ENCODE measurements around the gene IRX3. TPM values are rescaled to one million over a fixed set of nuclear protein-coding genes. Genes with fewer than 3 reads are reported as not detected.

Gene IRX3
- 1 to 10 TPM; 5.0 to 6.2 TPM for total RNA-seq
- long read RNA-seq, result 0 reads

GRCh38 chr16:54286366-54287130, at the start of gene IRX3:
TSS of gene IRX3 (minus strand) at chr16:54286787. CDS start at chr16:54286050, 737 bp downstream.
- DNase-seq (peak; percentile 91), ATAC-seq (peak; percentile 79 to 85)
- intact Hi-C loops (cut with DNase I), result loop anchor here (10.0 kb wide), 3 partner anchors 218 to 648 kb away; partner anchors contain the start of gene IRX5 (in 2 of the 2)

- DNase-seq (no peak), ATAC-seq (no peak)
- intact Hi-C loops (cut with DNase I), result no loop called here
These were observed 48.6 kb upstream of the IRX3 start for GRCh38 chr16:54335230-54335629.

DNA sequence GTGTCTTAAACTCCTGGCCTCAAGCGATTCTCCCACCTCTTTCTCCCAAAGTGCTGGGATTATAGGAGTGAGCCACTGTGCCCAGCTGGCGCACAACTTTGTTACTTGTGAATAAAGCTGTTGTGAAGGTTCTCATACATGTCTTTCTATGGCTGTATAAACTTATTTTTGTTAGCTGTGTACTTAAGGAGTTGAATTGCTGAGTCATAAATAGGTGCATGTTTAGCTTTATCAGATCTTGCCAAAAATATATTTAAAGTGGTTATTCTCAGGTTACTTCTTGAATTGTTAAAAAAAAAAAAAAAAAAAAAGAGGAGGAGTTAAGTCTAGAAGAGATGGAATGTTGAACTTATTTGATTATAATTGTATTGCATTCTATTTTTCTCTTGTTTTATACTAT, 47.6 kb upstream of the IRX3 start:
- intact Hi-C loops (cut with DNase I), result no loop called here
- no peak for DNase-seq
- ATAC-seq, result no peak

DNA sequence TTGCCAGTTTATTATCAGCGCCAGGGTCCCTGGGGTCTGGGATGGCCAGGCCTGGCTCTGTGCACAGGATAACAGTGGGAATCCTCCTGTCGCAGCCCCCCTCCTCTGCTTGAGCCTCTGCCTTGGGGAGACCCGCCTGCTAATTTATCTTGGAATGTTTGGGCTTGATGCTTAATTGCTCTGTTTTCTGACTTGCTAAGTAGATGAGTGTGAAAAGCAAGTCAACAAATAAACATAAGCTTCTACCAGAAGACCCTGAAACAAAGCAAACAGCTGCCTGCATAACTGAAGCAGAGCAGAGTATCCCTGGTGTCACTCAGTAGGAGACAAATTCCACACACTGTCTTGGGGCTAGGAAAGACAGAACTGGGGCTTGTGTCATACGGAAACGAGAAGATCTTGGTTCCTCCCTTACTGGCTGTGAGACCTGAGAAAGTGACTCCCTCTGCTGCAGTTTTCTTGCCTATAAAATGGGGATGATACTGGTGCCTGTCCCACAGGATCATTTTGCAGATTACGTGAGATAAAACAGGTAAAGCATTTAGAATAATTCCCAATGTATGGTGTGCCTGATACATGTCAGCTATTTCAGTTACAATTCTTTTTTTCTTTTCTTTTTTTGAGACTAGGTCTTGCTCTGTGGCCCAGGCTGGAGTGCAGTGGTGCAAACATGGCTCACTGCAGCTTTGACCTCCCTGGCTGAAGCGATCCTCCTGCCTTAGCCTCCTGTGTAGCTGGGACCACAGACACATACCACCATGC, 44.8 kb upstream of the IRX3 start:
- intact Hi-C loops (cut with DNase I), result no loop called here
- no peak for DNase-seq
- ATAC-seq, result no peak

DNA sequence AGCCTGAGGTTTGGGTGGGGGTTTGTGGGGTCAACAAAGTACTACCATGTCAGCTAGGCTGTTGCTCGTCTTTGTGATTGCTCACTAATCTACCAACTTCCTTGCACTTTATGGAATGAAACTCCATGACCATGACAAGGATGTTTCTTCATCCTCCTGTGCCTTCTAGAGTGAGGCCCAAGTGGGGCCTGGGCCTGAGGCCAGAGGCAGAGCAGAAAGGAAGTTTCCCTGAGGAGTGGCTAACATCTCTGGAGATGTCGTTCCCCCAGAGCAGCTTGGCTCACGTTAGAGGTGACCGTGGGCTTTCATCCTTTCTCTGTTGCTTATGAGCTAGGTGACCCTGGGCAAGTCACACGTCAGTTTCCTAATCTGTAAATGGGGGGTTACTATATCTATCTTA, 41.0 kb upstream of the IRX3 start:
- DNase-seq (no peak), ATAC-seq (no peak)
- intact Hi-C loops (cut with DNase I), result no loop called here

GRCh38 chr16:54326266-54326662, 39.7 kb upstream of the IRX3 start:
- intact Hi-C loops (cut with DNase I), result no loop called here
- ATAC-seq, result peak; percentile 61 to 67
- no peak for DNase-seq

DNA sequence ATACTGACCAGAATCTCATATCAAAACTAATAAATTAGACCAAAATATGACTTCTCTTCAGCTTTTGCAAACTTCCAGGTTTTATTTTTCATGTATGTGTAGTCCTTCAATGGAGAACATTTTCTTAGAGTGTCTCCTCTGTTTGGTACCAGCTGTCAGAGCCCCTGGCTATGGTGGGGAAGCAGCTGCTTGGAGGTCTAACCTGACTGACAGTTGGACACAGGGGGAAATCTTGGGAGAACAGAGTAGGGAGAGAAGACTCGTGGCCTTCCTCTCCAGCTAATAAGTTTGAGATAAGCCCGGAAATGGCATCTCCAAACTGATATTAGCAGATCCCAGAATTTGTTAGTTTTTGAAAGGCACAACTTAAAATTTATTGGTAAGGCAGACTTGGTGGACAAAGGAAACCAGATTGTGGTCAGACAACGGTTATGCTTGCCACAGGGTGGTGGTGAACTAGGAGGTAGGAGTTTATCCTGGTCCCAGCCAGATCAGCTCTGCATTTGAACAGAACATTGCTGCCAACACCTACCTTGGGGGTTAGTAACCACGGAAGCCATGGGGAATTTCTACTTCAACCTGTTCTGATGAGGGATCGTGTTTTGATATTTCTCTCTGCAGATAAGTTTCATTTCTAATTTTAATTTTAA, 39.2 kb upstream of the IRX3 start:
- ATAC-seq (peak in 1 of 2 donors; percentile 15), DNase-seq (no peak)

DNA sequence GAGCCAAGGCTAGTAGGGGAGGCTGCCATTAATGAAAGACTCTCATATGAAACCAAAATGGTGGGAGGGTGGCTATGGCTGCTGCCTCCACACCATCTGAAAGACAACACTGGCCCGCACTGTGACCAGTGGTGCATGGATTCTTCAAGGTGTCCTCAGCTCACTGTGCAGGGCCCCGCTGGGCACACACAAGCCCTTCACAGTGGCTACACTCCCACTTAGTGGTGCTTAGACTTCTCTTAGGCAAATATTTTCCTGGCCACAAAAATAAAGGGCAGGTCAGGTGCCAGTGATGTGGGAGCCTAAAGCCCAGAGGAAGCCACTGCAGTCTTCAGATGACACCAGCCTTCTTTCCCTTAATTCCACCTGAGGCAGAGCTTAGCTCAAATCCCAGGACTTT, 38.1 kb upstream of the IRX3 start:
- intact Hi-C loops (cut with DNase I), result no loop called here
- ATAC-seq (no peak), DNase-seq (no peak)

More for the DNA sequence above, 39.2 kb upstream of the IRX3 start:
- intact Hi-C loops (cut with DNase I), result no loop called here

GRCh38 chr16:54320697-54321340, 34.2 kb upstream of the IRX3 start:
- ATAC-seq (no peak), DNase-seq (no peak)
- intact Hi-C loops (cut with DNase I), result no loop called here

- ATAC-seq, result no peak
- no peak for DNase-seq
- intact Hi-C loops (cut with DNase I), result no loop called here
These were observed 32.4 kb upstream of the IRX3 start for GRCh38 chr16:54318941-54319340.

GRCh38 chr16:54317101-54317611, 30.6 kb upstream of the IRX3 start:
- DNase-seq, result no peak
- intact Hi-C loops (cut with DNase I), result no loop called here
- ATAC-seq, result no peak

GRCh38 chr16:54316095-54316889, 29.7 kb upstream of the IRX3 start:
- ATAC-seq (no peak), DNase-seq (no peak)
- intact Hi-C loops (cut with DNase I), result no loop called here

GRCh38 chr16:54313789-54314188, 27.2 kb upstream of the IRX3 start:
- no peak for ATAC-seq
- no peak for DNase-seq
- intact Hi-C loops (cut with DNase I), result no loop called here

DNA sequence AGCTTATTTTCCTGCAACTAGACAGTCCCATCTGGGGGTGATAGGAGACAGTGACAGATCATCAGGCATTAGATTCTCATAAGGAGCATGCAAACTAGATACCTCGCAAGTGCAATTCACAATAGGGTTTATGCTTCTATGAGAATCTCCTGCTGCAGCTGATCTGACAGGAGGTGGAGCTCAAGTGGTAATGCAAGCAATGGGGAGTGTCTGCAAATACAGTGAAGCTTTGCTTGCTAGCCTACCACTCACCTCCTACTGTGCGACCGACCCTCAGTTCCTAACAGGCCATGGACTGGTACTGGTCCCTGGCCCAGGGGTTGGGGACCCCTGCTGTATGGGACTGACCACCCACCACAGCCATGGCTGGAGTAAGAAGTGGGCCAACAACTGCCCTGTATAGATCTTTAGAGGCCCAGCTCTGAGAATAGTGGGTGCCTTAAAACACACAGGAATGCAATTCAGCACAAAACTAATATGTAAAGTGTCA, 26.0 kb upstream of the IRX3 start:
- ATAC-seq (no peak), DNase-seq (no peak)
- intact Hi-C loops (cut with DNase I), result no loop called here

DNA sequence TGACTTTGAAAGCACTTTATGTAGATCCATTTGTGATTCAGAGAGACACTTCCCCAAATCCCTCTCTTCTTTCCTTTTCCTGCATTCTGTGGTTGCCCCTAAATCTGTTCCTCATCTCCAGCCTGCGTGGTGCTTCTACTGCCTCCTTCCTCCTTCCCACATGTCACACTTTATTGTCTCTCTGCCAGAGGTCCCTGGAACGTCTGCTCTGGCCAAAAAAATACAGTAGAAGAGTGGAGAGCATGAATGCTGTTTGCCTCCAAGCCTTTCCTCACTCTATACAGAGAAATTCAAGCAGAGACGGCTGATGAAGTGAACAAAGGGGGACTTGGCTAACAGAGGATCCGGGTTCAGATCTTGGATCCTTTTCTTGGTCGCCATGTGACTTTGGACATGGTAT, 22.8 kb upstream of the IRX3 start:
- DNase-seq, result no peak
- ATAC-seq, result no peak
- intact Hi-C loops (cut with DNase I), result no loop called here

GRCh38 chr16:54305080-54305479, 18.5 kb upstream of the IRX3 start:
- ATAC-seq (no peak), DNase-seq (no peak)
- intact Hi-C loops (cut with DNase I), result no loop called here

GRCh38 chr16:54303613-54304012, 17.0 kb upstream of the IRX3 start:
- ATAC-seq (no peak), DNase-seq (no peak)
- intact Hi-C loops (cut with DNase I), result no loop called here

- no peak for DNase-seq
- intact Hi-C loops (cut with DNase I), result no loop called here
- ATAC-seq, result no peak
These were observed 10.6 kb upstream of the IRX3 start for GRCh38 chr16:54297154-54297553.

All from left cardiac atrium (tissue), 4 donors.